Peyer's patch (tissue), 4 donors: ENCODE results near the gene GPX1.

Experiments used
- POLR2A ChIP-seq, 2 donors: fragments of 450-650 bp; IDR thresholded peaks; one replicate each; pipeline ENCODE4 v1.5.1; 2017; ENCODE audit warnings: antibody characterized with exemption in 2 of 2, mild to moderate bottlenecking in 2 of 2, moderate library complexity in 2 of 2
- TF ChIP-seq, protein P1 (sequence below), 6 experiments: fragments of 450-650 bp in 4 of 6; fragments of 200-600 bp in 2 of 6; sonication (generic) in 1 of 6; IDR thresholded peaks; one replicate each; pipeline ENCODE4 v1.5.1; 2017 to 2019; ENCODE audit warnings: antibody characterized with exemption in 6 of 6, mild to moderate bottlenecking in 3 of 6, moderate library complexity in 1 of 6

DNA sequence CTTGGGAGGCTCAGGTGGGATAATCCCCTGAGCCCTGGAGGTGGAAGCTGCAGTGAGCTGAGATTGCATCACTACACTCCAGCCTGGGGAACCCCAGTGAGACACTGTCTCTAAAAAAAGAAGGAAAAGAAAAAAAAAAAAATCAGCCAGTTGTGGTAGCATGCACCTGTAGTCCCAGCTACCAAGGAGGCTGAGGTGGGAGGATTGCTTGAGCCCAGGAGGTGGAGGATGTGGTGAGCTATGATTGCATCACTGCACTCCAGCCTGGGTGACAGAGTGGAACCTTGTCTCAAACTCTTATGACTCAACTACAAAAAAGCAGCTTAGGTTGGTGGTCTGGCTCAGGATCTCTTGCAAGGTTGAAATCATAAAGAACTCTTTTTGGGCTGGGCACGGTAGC lies 19.3 kb upstream of the GPX1 start:
- no peak for TF ChIP-seq POLR2A (IDR thresholded peaks at IDR 0.05)
- TF ChIP-seq, protein P1, sequence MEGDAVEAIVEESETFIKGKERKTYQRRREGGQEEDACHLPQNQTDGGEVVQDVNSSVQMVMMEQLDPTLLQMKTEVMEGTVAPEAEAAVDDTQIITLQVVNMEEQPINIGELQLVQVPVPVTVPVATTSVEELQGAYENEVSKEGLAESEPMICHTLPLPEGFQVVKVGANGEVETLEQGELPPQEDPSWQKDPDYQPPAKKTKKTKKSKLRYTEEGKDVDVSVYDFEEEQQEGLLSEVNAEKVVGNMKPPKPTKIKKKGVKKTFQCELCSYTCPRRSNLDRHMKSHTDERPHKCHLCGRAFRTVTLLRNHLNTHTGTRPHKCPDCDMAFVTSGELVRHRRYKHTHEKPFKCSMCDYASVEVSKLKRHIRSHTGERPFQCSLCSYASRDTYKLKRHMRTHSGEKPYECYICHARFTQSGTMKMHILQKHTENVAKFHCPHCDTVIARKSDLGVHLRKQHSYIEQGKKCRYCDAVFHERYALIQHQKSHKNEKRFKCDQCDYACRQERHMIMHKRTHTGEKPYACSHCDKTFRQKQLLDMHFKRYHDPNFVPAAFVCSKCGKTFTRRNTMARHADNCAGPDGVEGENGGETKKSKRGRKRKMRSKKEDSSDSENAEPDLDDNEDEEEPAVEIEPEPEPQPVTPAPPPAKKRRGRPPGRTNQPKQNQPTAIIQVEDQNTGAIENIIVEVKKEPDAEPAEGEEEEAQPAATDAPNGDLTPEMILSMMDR (IDR thresholded peaks at IDR 0.05): no peak
